PFSK-1 (cell line): ENCODE data around the gene PCSK2.

Experiments used
- POLR2AphosphoS5 ChIP-seq: IDR thresholded peaks from 2 replicates; pipeline ENCODE4 v1.6.1; 2012; ENCODE audit warnings: low read depth, mild to moderate bottlenecking, control low read depth, low read length, moderate library complexity
- SIN3A ChIP-seq: IDR thresholded peaks from 2 replicates; pipeline ENCODE4 v1.6.1; 2012; ENCODE audit warnings: mild to moderate bottlenecking, low read length, moderate library complexity, borderline replicate concordance; ENCODE audit not compliant: insufficient read depth
- TAF1 ChIP-seq: IDR thresholded peaks from 2 replicates; pipeline ENCODE4 v1.6.1; 2012; ENCODE audit warnings: low read length, control low read depth, borderline replicate concordance; ENCODE audit not compliant: insufficient read depth
- TF ChIP-seq, protein P1 (sequence below), 2 experiments: IDR thresholded peaks; 2 replicates each; pipeline versions ENCODE4 v1.6.1 to v1.8.0; 2011 to 2012; ENCODE audit warnings: low read depth in 2 of 2, low read length in 2 of 2, control low read depth in 1 of 2, inconsistent platforms in 1 of 2, mild to moderate bottlenecking in 1 of 2, moderate library complexity in 1 of 2; ENCODE audit not compliant: insufficient read depth in 1 of 2

DNA sequence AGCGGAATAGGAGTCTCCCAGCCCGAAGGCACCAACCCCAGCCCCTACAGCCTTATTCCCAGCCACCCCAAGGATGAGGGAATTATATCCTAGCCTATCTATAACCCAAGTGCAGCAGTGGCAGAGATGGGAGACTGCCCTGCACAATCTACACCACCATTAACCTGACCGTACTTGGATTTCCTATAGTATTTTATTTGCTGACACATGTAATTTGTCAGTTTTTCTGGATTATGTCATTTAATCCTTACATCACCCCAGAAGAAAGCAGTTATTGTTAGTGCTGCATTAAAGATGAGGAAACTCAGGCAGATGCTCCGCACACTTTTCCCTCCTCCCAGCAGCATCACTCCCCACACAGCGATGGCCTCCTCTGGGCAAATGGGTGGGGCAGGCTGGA, 298.3 kb downstream of the PCSK2 start:
- TF ChIP-seq, protein P1, sequence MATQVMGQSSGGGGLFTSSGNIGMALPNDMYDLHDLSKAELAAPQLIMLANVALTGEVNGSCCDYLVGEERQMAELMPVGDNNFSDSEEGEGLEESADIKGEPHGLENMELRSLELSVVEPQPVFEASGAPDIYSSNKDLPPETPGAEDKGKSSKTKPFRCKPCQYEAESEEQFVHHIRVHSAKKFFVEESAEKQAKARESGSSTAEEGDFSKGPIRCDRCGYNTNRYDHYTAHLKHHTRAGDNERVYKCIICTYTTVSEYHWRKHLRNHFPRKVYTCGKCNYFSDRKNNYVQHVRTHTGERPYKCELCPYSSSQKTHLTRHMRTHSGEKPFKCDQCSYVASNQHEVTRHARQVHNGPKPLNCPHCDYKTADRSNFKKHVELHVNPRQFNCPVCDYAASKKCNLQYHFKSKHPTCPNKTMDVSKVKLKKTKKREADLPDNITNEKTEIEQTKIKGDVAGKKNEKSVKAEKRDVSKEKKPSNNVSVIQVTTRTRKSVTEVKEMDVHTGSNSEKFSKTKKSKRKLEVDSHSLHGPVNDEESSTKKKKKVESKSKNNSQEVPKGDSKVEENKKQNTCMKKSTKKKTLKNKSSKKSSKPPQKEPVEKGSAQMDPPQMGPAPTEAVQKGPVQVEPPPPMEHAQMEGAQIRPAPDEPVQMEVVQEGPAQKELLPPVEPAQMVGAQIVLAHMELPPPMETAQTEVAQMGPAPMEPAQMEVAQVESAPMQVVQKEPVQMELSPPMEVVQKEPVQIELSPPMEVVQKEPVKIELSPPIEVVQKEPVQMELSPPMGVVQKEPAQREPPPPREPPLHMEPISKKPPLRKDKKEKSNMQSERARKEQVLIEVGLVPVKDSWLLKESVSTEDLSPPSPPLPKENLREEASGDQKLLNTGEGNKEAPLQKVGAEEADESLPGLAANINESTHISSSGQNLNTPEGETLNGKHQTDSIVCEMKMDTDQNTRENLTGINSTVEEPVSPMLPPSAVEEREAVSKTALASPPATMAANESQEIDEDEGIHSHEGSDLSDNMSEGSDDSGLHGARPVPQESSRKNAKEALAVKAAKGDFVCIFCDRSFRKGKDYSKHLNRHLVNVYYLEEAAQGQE (IDR thresholded peaks at IDR 0.05; ENCODE audit: insufficient read depth in 1 of 2, low read depth in 2 of 2, low read length in 2 of 2): no peak
- TF ChIP-seq POLR2AphosphoS5 (no peak), TAF1 (no peak), SIN3A (no peak)
